ENCODE measurements around the gene NABP2.
"Not testable (repeated sequence)": the region's sequence is repeated elsewhere in the genome, so short reads cannot be mapped to it uniquely, and the experiment has no call there.

Gene NABP2

GRCh38 chr12:56224102-56224701 is at the start of gene NABP2:
Gene NABP2 (plus strand): TSS chr12:56224342. CDS start chr12:56224857, 515 bp downstream.
- DNase-seq, result peak; percentile 98

GRCh38 chr12:56178347-56178746 is 45.8 kb upstream of the NABP2 start:
- DNase-seq, result no peak

- DNase-seq, result no peak
Observed at GRCh38 chr12:56186957-56187356, 37.2 kb upstream of the NABP2 start.

- DNase-seq, result no peak
Observed at GRCh38 chr12:56188131-56188777, 35.9 kb upstream of the NABP2 start.

GRCh38 chr12:56188778-56189098 is 35.4 kb upstream of the NABP2 start:
- peak; percentile 37 for DNase-seq

GRCh38 chr12:56189099-56189917 is 34.8 kb upstream of the NABP2 start, which contains the start of gene SMARCC2:
Gene SMARCC2 (minus strand): TSS chr12:56189483. CDS start chr12:56189461, 22 bp downstream.
- DNase-seq, result peak; percentile 88

- peak; percentile 92 for DNase-seq
Observed at GRCh38 chr12:56189918-56190694, 34.0 kb upstream of the NABP2 start.

- DNase-seq, result no peak
Observed at GRCh38 chr12:56190695-56191155, 33.4 kb upstream of the NABP2 start.

GRCh38 chr12:56192582-56192981 is 31.6 kb upstream of the NABP2 start:
- no peak for DNase-seq

GRCh38 chr12:56193025-56193578 is 31.0 kb upstream of the NABP2 start:
- DNase-seq, result peak; percentile 89

- DNase-seq, result not testable (repeated sequence)
Observed at GRCh38 chr12:56196818-56197550, 27.2 kb upstream of the NABP2 start.

GRCh38 chr12:56197921-56198635 is 26.1 kb upstream of the NABP2 start:
- no peak for DNase-seq

- no peak for DNase-seq
Observed at GRCh38 chr12:56198836-56199235, 25.3 kb upstream of the NABP2 start.

GRCh38 chr12:56202366-56202765 is 21.8 kb upstream of the NABP2 start:
- no peak for DNase-seq

GRCh38 chr12:56202838-56203237 is 21.3 kb upstream of the NABP2 start:
- no peak for DNase-seq

GRCh38 chr12:56204275-56204674 is 19.9 kb upstream of the NABP2 start:
- no peak for DNase-seq

- no peak for DNase-seq
Observed at GRCh38 chr12:56205445-56205844, 18.7 kb upstream of the NABP2 start.

GRCh38 chr12:56206452-56207166 is 17.5 kb upstream of the NABP2 start:
- DNase-seq, result peak; percentile 30

- DNase-seq, result no peak
Observed at GRCh38 chr12:56208006-56208405, 16.1 kb upstream of the NABP2 start.

- DNase-seq, result no peak
Observed at GRCh38 chr12:56212361-56212760, 11.8 kb upstream of the NABP2 start.

GRCh38 chr12:56213878-56214277 is 10.3 kb upstream of the NABP2 start:
- no peak for DNase-seq
